Measurements from ENCODE around the gene MACC1. TPM values are rescaled to one million over a fixed set of nuclear protein-coding genes. Genes with fewer than 3 reads are reported as not detected.
A peak's percentile ranks its signal among the peaks of the same experiment; 100 is the strongest.

MACC1 gene
- total RNA-seq, 1 donor from 2014 or later = 24.7 TPM

GRCh38 chr7:20197837-20198236, 19.3 kb downstream of the MACC1 start:
- no peak overlapping the region for H3K27ac ChIP-seq
- peaks cover 25% of the 10 kb centered on the region for H3K4me1 ChIP-seq
- ATAC-seq = no peak
- TF ChIP-seq CTCF (IDR thresholded peaks at IDR 0.05) = peak; percentile 43
- H3K9me3 ChIP-seq = no peaks in the 10 kb centered on the region
- no peak for DNase-seq
- intact Hi-C loops (cut with DNase I) = no loop called here
- no peaks in the 10 kb centered on the region for H3K27me3 ChIP-seq (ENCODE audit: low read depth)
- H3K4me3 ChIP-seq = no peak overlapping the region
- H3K36me3 ChIP-seq = no peaks in the 10 kb centered on the region

GRCh38 chr7:20197125-20197748, 19.9 kb downstream of the MACC1 start:
- no peak for DNase-seq
- no peak for TF ChIP-seq CTCF (IDR thresholded peaks at IDR 0.05)

GRCh38 chr7:20194343-20194995, 22.7 kb downstream of the MACC1 start:
- no peak for TF ChIP-seq CTCF (IDR thresholded peaks at IDR 0.05)
- no peak for DNase-seq
- ATAC-seq = peak in 1 of 2 donors; percentile 15
- H3K27ac ChIP-seq = no peak overlapping the region
- peaks cover 22% of the 10 kb centered on the region for H3K4me1 ChIP-seq
- no peaks in the 10 kb centered on the region for H3K27me3 ChIP-seq (ENCODE audit: low read depth)
- intact Hi-C loops (cut with DNase I) = no loop called here
- H3K36me3 ChIP-seq = no peaks in the 10 kb centered on the region
- H3K9me3 ChIP-seq = no peaks in the 10 kb centered on the region
- H3K4me3 ChIP-seq = no peak overlapping the region

More at GRCh38 chr7:20197125-20197748, 19.9 kb downstream of the MACC1 start:
- H3K4me1 ChIP-seq = peaks cover 25% of the 10 kb centered on the region
- ATAC-seq = no peak
- intact Hi-C loops (cut with DNase I) = no loop called here
- H3K4me3 ChIP-seq = no peak overlapping the region
- H3K9me3 ChIP-seq = no peaks in the 10 kb centered on the region
- no peaks in the 10 kb centered on the region for H3K27me3 ChIP-seq (ENCODE audit: low read depth)
- H3K36me3 ChIP-seq = no peaks in the 10 kb centered on the region
- H3K27ac ChIP-seq = no peak overlapping the region

GRCh38 chr7:20193873-20194272, 23.3 kb downstream of the MACC1 start:
- no peak for TF ChIP-seq CTCF (IDR thresholded peaks at IDR 0.05)
- H3K4me1 ChIP-seq = peaks cover 16% of the 10 kb centered on the region
- no peaks in the 10 kb centered on the region for H3K9me3 ChIP-seq
- DNase-seq = no peak
- no peaks in the 10 kb centered on the region for H3K27me3 ChIP-seq (ENCODE audit: low read depth)
- H3K27ac ChIP-seq = peak overlapping the region; percentile 9
- ATAC-seq = no peak
- H3K36me3 ChIP-seq = no peaks in the 10 kb centered on the region
- H3K4me3 ChIP-seq = no peak overlapping the region
- intact Hi-C loops (cut with DNase I) = no loop called here

GRCh38 chr7:20193242-20193777, 23.9 kb downstream of the MACC1 start:
- intact Hi-C loops (cut with DNase I) = no loop called here
- Histone ChIP-seq H3K36me3 (no peaks in the 10 kb centered on the region), H3K4me1 (peaks cover 13% of the 10 kb centered on the region), H3K27me3 (ENCODE audit: low read depth) (no peaks in the 10 kb centered on the region), H3K27ac (peak overlapping the region; percentile 9), H3K9me3 (no peaks in the 10 kb centered on the region), H3K4me3 (no peak overlapping the region)
- no peak for DNase-seq
- ATAC-seq = no peak
- TF ChIP-seq CTCF (IDR thresholded peaks at IDR 0.05) = no peak

Data from lower lobe of right lung (tissue), 2 donors.